Suprapubic skin (tissue), 3 donors: ENCODE data around the gene VAV2.

ENCODE experiments used
- CTCF ChIP-seq, 2 donors: fragments of 200-600 bp in 1 of 2; fragments of 450-650 bp in 1 of 2; sonication (generic) in 1 of 2; IDR thresholded peaks; one replicate each; pipeline ENCODE4 v1.5.1; 2016 to 2019; ENCODE audit warnings: antibody characterized with exemption in 2 of 2, mild to moderate bottlenecking in 1 of 2, moderate library complexity in 1 of 2
- EP300 ChIP-seq: sonication (generic); formaldehyde crosslinking; IDR thresholded peaks from one replicate; pipeline ENCODE4 v1.6.1; 2017; ENCODE audit warnings: antibody characterized with exemption
- POLR2A ChIP-seq, 2 donors: fragments of 450-650 bp; IDR thresholded peaks; one replicate each; pipeline ENCODE4 v1.6.1; 2017; ENCODE audit warnings: antibody characterized with exemption in 2 of 2, mild to moderate bottlenecking in 2 of 2, moderate library complexity in 2 of 2

DNA sequence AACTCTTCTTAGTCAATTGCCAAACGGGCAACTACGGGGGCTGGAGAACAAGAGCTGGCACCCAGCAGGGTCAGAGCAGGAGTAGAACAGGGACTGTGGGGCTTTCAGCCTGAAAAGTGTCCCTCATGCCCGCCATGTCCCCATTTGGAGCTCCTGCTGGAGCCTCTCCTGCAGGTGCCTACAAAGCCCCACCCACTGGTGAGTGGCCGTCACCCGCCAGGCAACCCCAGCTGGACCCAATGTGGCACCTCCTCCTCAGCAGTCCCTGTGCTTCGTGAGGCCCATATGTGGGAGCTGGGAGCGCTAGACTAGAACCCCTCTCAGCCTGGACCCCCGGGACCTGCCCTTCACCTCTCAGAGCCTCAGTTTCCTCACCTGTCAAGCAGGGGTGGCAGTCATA lies 40.9 kb downstream of the VAV2 start:
- TF ChIP-seq CTCF (IDR thresholded peaks at IDR 0.05) = no peak
- no peak for TF ChIP-seq POLR2A (IDR thresholded peaks at IDR 0.05)
- no peak for TF ChIP-seq EP300
